PC-9 (cell line): ENCODE measurements around the gene ZNF79. TPM values are rescaled to one million over a fixed set of nuclear protein-coding genes. Genes with fewer than 3 reads are reported as not detected.

ENCODE experiments used
- Bru-seq: library from RNA; stranded (reverse); fragments of 400-500 nt; gene quantifications from one replicate; lab custom pipeline; 2021; lab: Mats Ljungman, UMichigan
- BruChase-seq, 2 experiments: library from RNA; stranded (reverse); fragments of 400-500 nt; gene quantifications; one replicate each; lab custom pipeline; 2021; lab: Mats Ljungman, UMichigan
- BruUV-seq: library from RNA; stranded (reverse); fragments of 400-500 nt; replicated peaks from 2 replicates; lab custom pipeline; 2021; lab: Mats Ljungman, UMichigan
- CTCF ChIA-PET: fragments of 300-600 bp; sonication (Branson Sonifier 250); formaldehyde crosslinking; loops from one replicate; lab custom pipeline; 2022; ENCODE audit warnings: antibody characterized with exemption; lab: Charles Lee
- POLR2A ChIA-PET: fragments of 300-600 bp; sonication (Branson Sonifier 250); formaldehyde crosslinking; loops from one replicate; lab custom pipeline; 2022; ENCODE audit warnings: antibody characterized with exemption; ENCODE audit not compliant: unreplicated experiment; lab: Charles Lee
- DNase-seq, 2 experiments: peaks; one replicate each; pipeline versions ENCODE4 v3.0.0 to v3.0.0-alpha.2; 2015 to 2022; ENCODE audit warnings: mixed read lengths in 1 of 2
- H2AFZ ChIP-seq: fragments of 200-600 bp; sonication (generic); 2 replicates; pipeline ENCODE4 v1.8.1; 2017; ENCODE audit warnings: antibody characterized with exemption
- H3F3A ChIP-seq: fragments of 200-600 bp; sonication (generic); 2 replicates; pipeline ENCODE4 v1.8.1; 2017; ENCODE audit warnings: antibody characterized with exemption, mild to moderate bottlenecking, low read depth; ENCODE audit not compliant: insufficient read depth
- H3K27ac ChIP-seq: fragments of 200-600 bp; sonication (generic); 2 replicates; pipeline ENCODE4 v1.6.1; 2016; ENCODE audit warnings: mixed run types
- H3K27me3 ChIP-seq: fragments of 200-600 bp; sonication (generic); 2 replicates; pipeline ENCODE4 v1.6.1; 2016; ENCODE audit warnings: low read depth, mixed run types; ENCODE audit not compliant: insufficient read depth
- H3K36me3 ChIP-seq: fragments of 200-600 bp; sonication (generic); 2 replicates; pipeline ENCODE4 v1.6.1; 2016; ENCODE audit warnings: low read depth, mixed run types
- H3K4me1 ChIP-seq: fragments of 200-600 bp; sonication (generic); replicated peaks from 2 replicates; pipeline ENCODE4 v1.6.1; 2016; ENCODE audit warnings: mixed run types; ENCODE audit not compliant: insufficient read depth
- H3K4me2 ChIP-seq: fragments of 200-600 bp; sonication (generic); 2 replicates; pipeline ENCODE4 v1.6.1; 2017; ENCODE audit warnings: mixed run types
- H3K4me3 ChIP-seq: fragments of 200-600 bp; sonication (generic); 2 replicates; pipeline ENCODE4 v1.6.1; 2016; ENCODE audit warnings: mixed run types
- H3K79me2 ChIP-seq: fragments of 200-600 bp; sonication (generic); 2 replicates; pipeline ENCODE4 v1.6.1; 2017; ENCODE audit warnings: low read depth, mixed run types
- H3K9me2 ChIP-seq: fragments of 200-600 bp; sonication (generic); 2 replicates; pipeline ENCODE4 v1.8.1; 2017; ENCODE audit warnings: mild to moderate bottlenecking; ENCODE audit not compliant: insufficient read depth
- H3K9me3 ChIP-seq: fragments of 200-600 bp; sonication (generic); 2 replicates; pipeline ENCODE4 v1.8.1; 2016; ENCODE audit warnings: low read depth; ENCODE audit not compliant: insufficient read depth
- H4K20me1 ChIP-seq: fragments of 200-600 bp; sonication (generic); 2 replicates; pipeline ENCODE4 v1.8.1; 2017; ENCODE audit not compliant: insufficient read depth
- EZH2 ChIP-seq: fragments of 200-600 bp; sonication (generic); IDR thresholded peaks from 2 replicates; pipeline ENCODE4 v1.8.0; 2017; ENCODE audit warnings: antibody characterized with exemption, low read depth
- intact Hi-C: fragments of 100-400 bp; cut with micrococcal nuclease; formaldehyde crosslinking; loops from one replicate; pipeline ENCODE4 v1.10.0; 2022; ENCODE audit not compliant: unreplicated experiment
- long read RNA-seq: library from polyadenylated mRNA; stranded (forward); transcript quantifications from one replicate; pipeline ENCODE4 v2.0.0, GENCODE V29; 2022
- total RNA-seq: library from RNA; stranded (reverse); gene quantifications from 2 replicates; pipeline ENCODE4 v1.2.3, GENCODE V29; 2021
- TF ChIP-seq, protein P1 (sequence below): fragments of 200-600 bp; sonication (generic); conservative IDR thresholded peaks from 2 replicates; pipeline ENCODE4 v1.6.1; 2017; ENCODE audit warnings: mixed run types, antibody characterized with exemption, mild to moderate bottlenecking, moderate library complexity

ZNF79 gene
- total RNA-seq (5.5 and 5.8 TPM in 2 replicates), Bru-seq, nascent RNA (percentile 75 among the genes with signal in this experiment), BruChase-seq, experiment 1, labeled RNA remaining after a 2-hour chase (percentile 60 among the genes with signal in this experiment), BruChase-seq, experiment 2, labeled RNA remaining after a 6-hour chase (percentile 50 among the genes with signal in this experiment)
- long read RNA-seq, partial matches to known transcripts = 1 of 11 reads
- long read RNA-seq, other reads (novel, unspliced or antisense) = 4 of 11 reads

DNA sequence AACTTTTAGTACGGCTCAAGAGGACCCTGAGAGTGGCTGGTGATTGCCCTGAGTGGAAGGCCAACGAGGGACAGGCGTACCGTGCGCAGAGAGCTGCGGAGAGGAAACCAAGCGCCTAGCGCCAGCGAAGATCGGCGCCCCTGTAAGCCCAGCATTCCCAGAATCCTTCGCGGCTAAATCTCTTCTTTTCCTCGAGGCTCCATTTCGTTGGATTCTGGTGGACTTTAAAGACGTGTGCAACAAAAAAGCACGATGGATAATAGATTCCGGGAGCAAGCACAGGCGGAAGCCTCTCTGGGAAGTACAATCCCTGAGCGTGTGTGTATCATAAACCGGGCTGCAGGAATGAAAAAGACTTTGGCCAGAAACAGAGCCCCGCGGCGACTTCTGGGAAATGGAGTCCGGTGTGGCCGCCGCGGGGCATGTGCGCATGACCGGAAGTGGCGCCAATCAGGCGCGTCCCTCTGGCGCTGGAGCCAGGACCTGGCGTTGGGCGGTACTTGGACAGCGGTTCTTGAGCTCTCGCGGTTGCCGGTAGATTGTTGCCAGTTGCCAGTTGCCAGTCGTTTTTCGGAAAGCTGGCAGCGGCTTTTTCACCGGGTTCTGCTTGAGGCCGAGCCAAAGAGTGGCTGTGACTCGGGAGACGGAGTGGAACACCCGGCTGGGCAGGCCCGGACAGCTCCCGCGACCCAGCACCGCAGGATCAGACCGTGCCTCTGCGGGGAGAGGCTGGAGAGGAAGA is at the start of gene ZNF79:
TSS of gene ZNF79 (plus strand) at position 449 of the 742 bp plus-strand sequence. CDS start 406 bp downstream, outside the sequence.
- POLR2A ChIA-PET = interaction anchor here (0.5 to 1.1 kb wide), 13 partner anchors 20 to 317 kb away, joined by 3 to 18 read pairs (median 4); partner anchors contain the start of genes LRSAM1, RPL12 and TTC16
- Histone ChIP-seq H3K4me3 (peak within 1 kb of the TSS; percentile 85), H4K20me1 (no peaks in the 10 kb centered on the region), H3K4me1 (peaks cover 17% of the 10 kb centered on the region), H3F3A (0 out of 2 replicates have a peak, but pooled peaks cover 3% of the 10 kb centered on the region), H3K9me2 (no peaks in the 10 kb centered on the region), H3K27me3 (no peaks in the 10 kb centered on the region), H3K36me3 (0 out of 2 replicates have a peak, but pooled peaks cover 4% of the 10 kb centered on the region), H2AFZ (peak within 1 kb of the TSS; percentile 93), H3K9me3 (no peaks in the 10 kb centered on the region), H3K27ac (peak within 1 kb of the TSS; percentile 42), H3K79me2 (peaks cover 52% of the 10 kb centered on the region), H3K4me2 (peak within 1 kb of the TSS; percentile 97)
- CTCF ChIA-PET = interaction anchor here (0.5 kb wide), 1 partner anchor 225 kb away, joined by 4 read pairs; no protein-coding TSS in a partner anchor
- DNase-seq = peak; percentile 78 to 95
- intact Hi-C loops = loop anchor here (2.0 kb wide), 1 partner anchor 27 kb away; the partner anchor contains the start of genes LRSAM1 and RPL12
- no peak for TF ChIP-seq EZH2
- TF ChIP-seq, protein P1, sequence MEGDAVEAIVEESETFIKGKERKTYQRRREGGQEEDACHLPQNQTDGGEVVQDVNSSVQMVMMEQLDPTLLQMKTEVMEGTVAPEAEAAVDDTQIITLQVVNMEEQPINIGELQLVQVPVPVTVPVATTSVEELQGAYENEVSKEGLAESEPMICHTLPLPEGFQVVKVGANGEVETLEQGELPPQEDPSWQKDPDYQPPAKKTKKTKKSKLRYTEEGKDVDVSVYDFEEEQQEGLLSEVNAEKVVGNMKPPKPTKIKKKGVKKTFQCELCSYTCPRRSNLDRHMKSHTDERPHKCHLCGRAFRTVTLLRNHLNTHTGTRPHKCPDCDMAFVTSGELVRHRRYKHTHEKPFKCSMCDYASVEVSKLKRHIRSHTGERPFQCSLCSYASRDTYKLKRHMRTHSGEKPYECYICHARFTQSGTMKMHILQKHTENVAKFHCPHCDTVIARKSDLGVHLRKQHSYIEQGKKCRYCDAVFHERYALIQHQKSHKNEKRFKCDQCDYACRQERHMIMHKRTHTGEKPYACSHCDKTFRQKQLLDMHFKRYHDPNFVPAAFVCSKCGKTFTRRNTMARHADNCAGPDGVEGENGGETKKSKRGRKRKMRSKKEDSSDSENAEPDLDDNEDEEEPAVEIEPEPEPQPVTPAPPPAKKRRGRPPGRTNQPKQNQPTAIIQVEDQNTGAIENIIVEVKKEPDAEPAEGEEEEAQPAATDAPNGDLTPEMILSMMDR = no peak
- BruUV-seq = no TSS peak

DNA sequence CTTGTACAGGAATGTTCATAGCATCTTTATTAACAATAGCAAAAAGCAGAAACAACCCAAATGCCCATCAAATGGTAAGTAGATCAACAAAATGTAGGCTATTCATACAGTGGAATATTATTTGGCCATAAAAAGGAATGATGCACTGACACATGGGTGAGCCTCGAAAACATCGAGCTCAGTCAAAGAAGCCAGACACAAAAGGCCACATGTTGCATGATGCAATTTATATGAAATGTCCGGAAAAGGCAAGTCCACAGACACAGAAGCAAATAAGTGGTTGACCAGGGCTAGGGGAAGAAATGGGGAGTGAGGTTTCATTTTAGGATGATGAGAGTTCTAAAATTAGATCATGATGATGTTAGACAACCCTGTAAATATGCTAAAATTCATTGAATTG is 43.7 kb upstream of the ZNF79 start:
- intact Hi-C loops = no loop called here
- no peak overlapping the region for H3K4me2 ChIP-seq
- H3K9me2 ChIP-seq = no peaks in the 10 kb centered on the region
- H3K79me2 ChIP-seq = no peaks in the 10 kb centered on the region
- H3K27ac ChIP-seq = no peak overlapping the region
- no peaks in the 10 kb centered on the region for H3K36me3 ChIP-seq
- no peaks in the 10 kb centered on the region for H4K20me1 ChIP-seq
- H3F3A ChIP-seq = no peaks in the 10 kb centered on the region
- H2AFZ ChIP-seq = no peak overlapping the region
- no peaks in the 10 kb centered on the region for H3K27me3 ChIP-seq
- CTCF ChIA-PET = no interaction called here
- H3K4me3 ChIP-seq = no peak overlapping the region
- BruUV-seq = no TSS peak
- DNase-seq = no peak
- peaks cover 5% of the 10 kb centered on the region for H3K4me1 ChIP-seq
- H3K9me3 ChIP-seq = no peaks in the 10 kb centered on the region
- POLR2A ChIA-PET = no interaction called here
- TF ChIP-seq, protein P1 = no peak
- no peak for TF ChIP-seq EZH2

DNA sequence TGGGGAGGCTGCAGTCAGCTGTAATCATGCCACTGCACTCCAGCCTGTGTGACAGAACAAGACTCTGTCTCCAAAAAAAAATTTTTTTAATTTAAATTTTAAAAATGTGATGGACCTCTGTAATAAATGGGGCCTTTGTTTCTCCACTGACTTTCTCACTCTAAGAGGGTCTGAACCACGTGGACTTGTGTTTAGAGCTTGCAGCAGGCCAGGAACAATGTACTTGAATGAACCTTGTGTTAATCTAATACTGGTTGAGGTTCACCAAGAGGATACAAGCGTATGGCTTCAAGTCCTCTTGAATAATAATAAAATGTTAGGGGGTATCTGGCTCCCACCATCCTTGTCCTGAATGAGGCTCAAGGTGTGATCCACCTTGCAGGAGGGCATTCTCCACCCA is 41.6 kb upstream of the ZNF79 start:
- Histone ChIP-seq H3K27me3 (no peaks in the 10 kb centered on the region), H4K20me1 (no peaks in the 10 kb centered on the region), H3K27ac (no peak overlapping the region), H3K4me1 (peaks cover 6% of the 10 kb centered on the region), H3K9me3 (no peaks in the 10 kb centered on the region), H3F3A (peaks cover 3% of the 10 kb centered on the region), H3K36me3 (no peaks in the 10 kb centered on the region), H2AFZ (no peak overlapping the region), H3K9me2 (no peaks in the 10 kb centered on the region), H3K4me2 (no peak overlapping the region), H3K4me3 (no peak overlapping the region), H3K79me2 (no peaks in the 10 kb centered on the region)
- CTCF ChIA-PET = interaction anchor here (0.6 kb wide), 1 partner anchor 15 kb away, joined by 3 read pairs; the partner anchor contains the start of gene SLC2A8
- intact Hi-C loops = no loop called here
- TF ChIP-seq, protein P1 = no peak
- no peak for TF ChIP-seq EZH2
- no peak for DNase-seq
- POLR2A ChIA-PET = no interaction called here
- BruUV-seq = no TSS peak
